Upper lobe of left lung (tissue), 6 donors: Measurements from ENCODE around the gene CPEB1. TPM values are rescaled to one million over a fixed set of nuclear protein-coding genes. Genes with fewer than 3 reads are reported as not detected.

Experiments
- ATAC-seq, 2 donors: fragments of 200-7000 bp; cut with Tn5 transposase; one replicate each; pipeline ENCODE4 v1.9.1; 2022; ENCODE audit warnings: mild to moderate bottlenecking in 2 of 2, moderate library complexity in 2 of 2; ENCODE audit not compliant: low FRiP score in 2 of 2
- DNase-seq, 2 donors: peaks; one replicate each; pipeline ENCODE4 v3.0.0-alpha.2; 2019 to 2020
- H3K27ac ChIP-seq, 4 donors: fragments of 200-600 bp; sonication (generic); one replicate each; pipeline ENCODE4 v1.5.1; 2016 to 2019
- H3K27me3 ChIP-seq, 4 donors: fragments of 200-600 bp; sonication (generic); one replicate each; pipeline ENCODE4 v1.5.1; 2017 to 2019
- H3K36me3 ChIP-seq, 4 donors: fragments of 200-600 bp; sonication (generic); one replicate each; pipeline ENCODE4 v1.5.1; 2016 to 2019
- H3K4me1 ChIP-seq, 4 donors: fragments of 200-600 bp; sonication (generic); one replicate each; pipeline ENCODE4 v1.5.1; 2018 to 2019
- H3K4me3 ChIP-seq, 4 donors: fragments of 200-600 bp; sonication (generic); one replicate each; pipeline ENCODE4 v1.5.1; 2017 to 2019; ENCODE audit warnings: mild to moderate bottlenecking in 2 of 4, moderate library complexity in 1 of 4
- H3K9me3 ChIP-seq, 4 donors: fragments of 200-600 bp; sonication (generic); one replicate each; pipeline ENCODE4 v1.5.1; 2018 to 2019
- EP300 ChIP-seq, 4 donors: sonication (generic); formaldehyde crosslinking; IDR thresholded peaks; one replicate each; pipeline ENCODE4 v1.5.1; 2017; ENCODE audit warnings: antibody characterized with exemption in 4 of 4, control low read depth in 2 of 4
- POLR2A ChIP-seq, 4 donors: fragments of 450-650 bp; IDR thresholded peaks; one replicate each; pipeline ENCODE4 v1.5.1; 2016 to 2017; ENCODE audit warnings: antibody characterized with exemption in 4 of 4, mild to moderate bottlenecking in 2 of 4
- POLR2AphosphoS5 ChIP-seq, 2 donors: sonication (generic); formaldehyde crosslinking; IDR thresholded peaks; one replicate each; pipeline ENCODE4 v1.5.1; 2017; ENCODE audit warnings: antibody characterized with exemption in 2 of 2
- WGBS, 2 donors: methylation state at CpG; one replicate each; pipeline ENCODE4 v1.1.5; 2017 to 2018; 5-methylcytosine and 5-hydroxymethylcytosine counted together
- total RNA-seq, 6 donors: library from RNA; depleted of rRNA in 4 of 6; stranded (reverse); fragments of >200 nt in 4 of 6; gene quantifications; one replicate each; pipeline versions ENCODE4 v1.1.0 to v1.2.1, GENCODE V29; 2016 to 2021
- TF ChIP-seq, protein P1 (sequence below), 6 experiments: fragments of 450-650 bp in 4 of 6; fragments of 200-600 bp in 2 of 6; sonication (generic) in 2 of 6; IDR thresholded peaks; one replicate each; pipeline ENCODE4 v1.5.1; 2016 to 2019; ENCODE audit warnings: antibody characterized with exemption in 6 of 6
- donor health status: DM: no; HTN: no; CAD: no; lungs with moderate emphysema.
- donor health status: DM: no; HTN: yes; CAD: no; lungs with severe emphysema.

CPEB1 gene
- total RNA-seq, 6 donors from 2014 or later = 0.76 to 3.4 (median 1.7) TPM

DNA sequence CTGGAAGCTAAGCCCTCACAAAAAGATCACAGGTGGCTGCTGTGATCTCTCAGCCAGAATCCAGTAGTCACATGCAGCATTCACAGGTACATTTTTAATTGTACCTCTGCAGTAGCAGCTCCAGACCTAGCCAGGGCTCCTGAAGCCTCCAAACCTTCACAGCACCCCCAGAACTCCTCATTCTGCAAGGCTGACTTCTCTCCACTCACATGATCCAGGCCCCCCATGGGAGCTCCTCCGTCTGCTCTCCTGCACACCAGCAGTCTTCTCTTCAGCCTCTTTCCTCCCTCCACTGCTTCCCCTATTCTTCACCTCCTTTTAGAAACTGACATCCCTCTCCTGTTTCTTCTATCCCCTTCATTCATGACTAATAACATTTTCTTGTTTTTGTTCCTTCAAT, 13.2 kb upstream of the CPEB1 start:
- ATAC-seq = no peak
- 65 to 71% methylated on average over 1 of the region's 1 CpG for WGBS, 2 donors
- H3K4me1 ChIP-seq = no peaks in the 10 kb centered on the region
- H3K27ac ChIP-seq = no peak overlapping the region
- H3K36me3 ChIP-seq = no peaks in the 10 kb centered on the region
- TF ChIP-seq EP300 (IDR thresholded peaks at IDR 0.05) (no peak), POLR2A (IDR thresholded peaks at IDR 0.05) (no peak), POLR2AphosphoS5 (IDR thresholded peaks at IDR 0.05) (no peak)
- TF ChIP-seq, protein P1, sequence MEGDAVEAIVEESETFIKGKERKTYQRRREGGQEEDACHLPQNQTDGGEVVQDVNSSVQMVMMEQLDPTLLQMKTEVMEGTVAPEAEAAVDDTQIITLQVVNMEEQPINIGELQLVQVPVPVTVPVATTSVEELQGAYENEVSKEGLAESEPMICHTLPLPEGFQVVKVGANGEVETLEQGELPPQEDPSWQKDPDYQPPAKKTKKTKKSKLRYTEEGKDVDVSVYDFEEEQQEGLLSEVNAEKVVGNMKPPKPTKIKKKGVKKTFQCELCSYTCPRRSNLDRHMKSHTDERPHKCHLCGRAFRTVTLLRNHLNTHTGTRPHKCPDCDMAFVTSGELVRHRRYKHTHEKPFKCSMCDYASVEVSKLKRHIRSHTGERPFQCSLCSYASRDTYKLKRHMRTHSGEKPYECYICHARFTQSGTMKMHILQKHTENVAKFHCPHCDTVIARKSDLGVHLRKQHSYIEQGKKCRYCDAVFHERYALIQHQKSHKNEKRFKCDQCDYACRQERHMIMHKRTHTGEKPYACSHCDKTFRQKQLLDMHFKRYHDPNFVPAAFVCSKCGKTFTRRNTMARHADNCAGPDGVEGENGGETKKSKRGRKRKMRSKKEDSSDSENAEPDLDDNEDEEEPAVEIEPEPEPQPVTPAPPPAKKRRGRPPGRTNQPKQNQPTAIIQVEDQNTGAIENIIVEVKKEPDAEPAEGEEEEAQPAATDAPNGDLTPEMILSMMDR (IDR thresholded peaks at IDR 0.05) = no peak
- H3K4me3 ChIP-seq = no peak overlapping the region
- no peaks in the 10 kb centered on the region for H3K9me3 ChIP-seq
- DNase-seq = no peak
- no peaks in the 10 kb centered on the region for H3K27me3 ChIP-seq

- Histone ChIP-seq H3K4me3 (no peak overlapping the region), H3K27ac (no peak overlapping the region), H3K4me1 (no peaks in the 10 kb centered on the region), H3K9me3 (no peaks in the 10 kb centered on the region), H3K36me3 (no peaks in the 10 kb centered on the region), H3K27me3 (no peaks in the 10 kb centered on the region)
- TF ChIP-seq EP300 (IDR thresholded peaks at IDR 0.05) (no peak), POLR2A (IDR thresholded peaks at IDR 0.05) (no peak), POLR2AphosphoS5 (IDR thresholded peaks at IDR 0.05) (no peak)
- TF ChIP-seq, protein P1 (IDR thresholded peaks at IDR 0.05) = no peak
- WGBS, 2 donors = 59 to 60% methylated on average over 6 to 7 of the region's 7 CpGs
- ATAC-seq = no peak
- no peak for DNase-seq
These were observed 9.6 kb upstream of the CPEB1 start for GRCh38 chr15:82656641-82657266.

DNA sequence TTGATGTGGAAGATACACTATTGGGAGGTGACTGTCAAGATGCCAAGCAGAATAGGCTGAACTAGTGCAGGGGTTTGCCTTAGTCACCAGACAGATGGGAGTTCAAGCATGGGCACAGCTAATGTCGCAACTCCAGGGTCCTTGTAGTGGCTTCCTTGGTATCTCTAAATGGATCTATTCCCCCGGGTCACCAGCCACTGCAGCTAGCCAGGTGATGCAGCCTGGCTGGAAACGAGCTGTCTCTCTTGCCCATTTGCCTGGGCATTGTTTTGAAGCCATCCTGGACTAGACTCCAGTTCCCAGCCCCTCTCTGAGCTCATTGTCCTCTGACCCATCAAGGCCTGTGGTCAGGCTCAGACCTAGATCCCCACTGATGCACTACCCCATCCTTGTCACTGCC, 8.4 kb upstream of the CPEB1 start:
- 60 to 80% methylated on average over 1 to 3 of the region's 3 CpGs for WGBS, 2 donors
- TF ChIP-seq EP300 (IDR thresholded peaks at IDR 0.05) (no peak), POLR2A (IDR thresholded peaks at IDR 0.05) (no peak), POLR2AphosphoS5 (IDR thresholded peaks at IDR 0.05) (no peak)
- TF ChIP-seq, protein P1 (IDR thresholded peaks at IDR 0.05) = no peak
- H3K36me3 ChIP-seq = no peaks in the 10 kb centered on the region
- no peaks in the 10 kb centered on the region for H3K27me3 ChIP-seq
- ATAC-seq (no peak), DNase-seq (no peak)
- no peaks in the 10 kb centered on the region for H3K4me1 ChIP-seq
- H3K27ac ChIP-seq = no peak overlapping the region
- no peaks in the 10 kb centered on the region for H3K9me3 ChIP-seq
- H3K4me3 ChIP-seq = no peak overlapping the region

DNA sequence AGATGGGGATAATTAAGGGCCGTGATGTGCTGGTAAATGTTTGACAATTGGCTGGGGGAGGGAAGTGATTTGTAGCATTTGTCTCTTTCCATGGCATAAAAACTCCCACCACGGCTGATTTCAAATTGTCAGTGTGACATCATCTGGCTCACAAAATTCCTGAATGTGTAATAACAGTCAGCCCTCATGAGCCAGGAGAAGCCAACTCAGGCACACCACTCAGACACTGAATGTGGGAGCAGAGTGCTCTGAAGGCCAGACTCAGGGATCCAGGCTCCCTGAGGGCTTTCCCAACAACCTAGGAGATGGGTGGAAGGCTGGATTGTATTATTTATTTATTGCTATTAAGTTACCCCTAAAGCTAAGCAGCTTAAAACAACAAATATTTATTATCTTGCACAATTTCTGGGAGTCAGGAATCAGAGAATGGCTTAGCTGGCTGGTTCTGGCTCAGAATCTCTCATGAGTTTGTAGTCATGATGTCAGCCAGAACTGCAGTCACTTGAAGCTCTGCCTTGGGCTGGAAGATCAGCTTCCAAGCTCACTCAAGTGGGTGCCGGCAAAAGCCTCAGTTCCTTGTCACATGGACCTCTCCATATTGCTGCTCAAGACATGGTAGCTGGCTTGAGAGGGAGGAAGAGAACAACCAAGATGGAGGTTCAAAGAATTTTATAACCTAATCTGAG, 6.5 kb upstream of the CPEB1 start:
- no peaks in the 10 kb centered on the region for H3K36me3 ChIP-seq
- DNase-seq (no peak), ATAC-seq (no peak)
- no peak overlapping the region for H3K4me3 ChIP-seq
- no peak overlapping the region for H3K27ac ChIP-seq
- H3K9me3 ChIP-seq = no peaks in the 10 kb centered on the region
- peaks cover 0 to under 1% (median 0%) of the 10 kb centered on the region in 4 donors for H3K27me3 ChIP-seq
- no peaks in the 10 kb centered on the region for H3K4me1 ChIP-seq
- TF ChIP-seq, protein P1 (IDR thresholded peaks at IDR 0.05) = no peak
- TF ChIP-seq POLR2A (IDR thresholded peaks at IDR 0.05) (no peak), EP300 (IDR thresholded peaks at IDR 0.05) (no peak), POLR2AphosphoS5 (IDR thresholded peaks at IDR 0.05) (no peak)
- WGBS, 2 donors = 57 to 68% methylated on average over 3 of the region's 3 CpGs
